ENCODE results near the gene RRAS2. TPM values are rescaled to one million over a fixed set of nuclear protein-coding genes. Genes with fewer than 3 reads are reported as not detected.

RRAS2 gene
- total and polyA plus RNA-seq, 2 donors (not counting 3 experiments of a cell fraction or from before 2014, with no cell fraction given) = 30.1 to 80.5 TPM

DNA sequence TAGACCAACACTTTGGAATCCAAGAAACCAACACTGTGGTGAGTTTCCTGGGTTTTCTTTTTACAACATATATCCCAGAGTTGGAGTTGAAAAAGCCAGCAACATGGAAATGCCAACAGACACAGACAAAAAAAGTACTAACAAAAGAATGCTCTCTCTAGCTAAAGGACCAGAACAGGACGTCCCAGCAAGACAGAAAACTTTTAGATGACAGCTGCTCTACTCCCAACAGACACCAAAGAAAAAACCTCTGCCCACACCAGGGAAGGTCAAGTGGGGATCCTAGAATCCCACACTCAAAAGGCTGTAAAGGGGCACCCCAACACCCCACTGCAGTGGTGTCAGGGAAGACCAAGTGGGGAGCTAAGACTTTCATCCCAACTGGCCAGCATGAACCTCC is 23.3 kb downstream of the RRAS2 start:
- peaks cover 96% of the 10 kb centered on the region for H3K79me2 ChIP-seq (ENCODE audit: control insufficient read depth, insufficient read depth, low read length)
- H3K27me3 ChIP-seq (ENCODE audit: control insufficient read depth in 2 of 2, insufficient read depth in 2 of 2, low read length in 2 of 2) = no peaks in the 10 kb centered on the region
- BruUV-seq (replicated peaks) = no TSS peak
- no peaks in the 10 kb centered on the region for H3K9me1 ChIP-seq (replicated peaks; ENCODE audit: control insufficient read depth, extremely low read depth, insufficient read depth, low read length)
- dilution Hi-C loops (cut with MboI; ENCODE audit: extremely low pct_ligation_motif_present, low sequenced_read_pairs) (no loop called here), intact Hi-C loops (cut with micrococcal nuclease) (no loop called here)
- H3K36me3 ChIP-seq (ENCODE audit: control insufficient read depth in 2 of 2, extremely low read depth in 1 of 2, insufficient read depth in 2 of 2, low read length in 2 of 2) = no peaks in the 10 kb centered on the region
- H3K9me3 ChIP-seq (replicated peaks; ENCODE audit: control insufficient read depth, insufficient read depth, low read length) = no peaks in the 10 kb centered on the region
- no peak overlapping the region for H2AFZ ChIP-seq (ENCODE audit: low read depth, low read length)
- DNase-seq (ENCODE audit: low read depth, low spot score) (no peak), FAIRE-seq (no peak)
- no peak overlapping the region for H3K27ac ChIP-seq (ENCODE audit: insufficient read depth, low read depth, low read length)
- ChIA-PET CTCF (interaction anchor here (1.4 to 3.0 kb wide), 6 partner anchors 10 to 119 kb away, joined by 4 to 12 read pairs (median 6); no protein-coding TSS in a partner anchor), POLR2A (no interaction called here)
- peaks cover 19% of the 10 kb centered on the region for H3K4me1 ChIP-seq (ENCODE audit: control insufficient read depth, extremely low read depth, insufficient read depth, low read length)
- no peak overlapping the region for H3K4me2 ChIP-seq (ENCODE audit: insufficient read depth, low read length)
- H4K20me1 ChIP-seq (replicated peaks; ENCODE audit: control insufficient read depth, extremely low read depth, insufficient read depth, low read length) = no peaks in the 10 kb centered on the region
- H3K4me3 ChIP-seq (replicated peaks in 1 of 3; ENCODE audit: insufficient read depth in 1 of 3, low read depth in 1 of 3, low read length in 3 of 3) = no peak overlapping the region
- H3K9ac ChIP-seq (replicated peaks; ENCODE audit: extremely low read depth, insufficient read depth, low read length) = no peak overlapping the region
- no peak for TF ChIP-seq GATA2 (IDR thresholded peaks at IDR 0.05; ENCODE audit: insufficient read depth, insufficient read length, low read depth, low read length)

DNA sequence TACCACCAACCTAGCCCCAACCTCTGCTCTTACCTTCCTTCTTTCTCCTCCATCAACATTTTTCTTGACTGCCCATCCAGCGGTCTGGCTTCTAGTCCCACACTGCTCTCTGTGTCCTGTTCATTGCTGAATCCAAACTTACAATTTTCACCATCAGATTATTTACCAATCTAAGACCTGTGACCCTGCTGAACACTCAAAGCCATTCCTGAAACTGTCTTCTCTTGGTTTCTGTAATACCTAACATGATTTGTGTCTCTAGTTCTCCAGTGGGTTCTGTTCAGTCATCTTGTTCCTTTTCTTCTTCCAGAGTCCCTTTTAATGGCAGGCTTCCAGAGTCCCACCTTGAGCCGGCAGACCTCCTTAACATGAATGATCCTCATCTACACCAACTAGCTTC is 24.1 kb downstream of the RRAS2 start:
- Histone ChIP-seq H3K27ac (ENCODE audit: insufficient read depth, low read depth, low read length) (no peak overlapping the region), H4K20me1 (replicated peaks; ENCODE audit: control insufficient read depth, extremely low read depth, insufficient read depth, low read length) (no peaks in the 10 kb centered on the region), H3K9ac (replicated peaks; ENCODE audit: extremely low read depth, insufficient read depth, low read length) (no peak overlapping the region), H3K4me3 (replicated peaks in 1 of 3; ENCODE audit: insufficient read depth in 1 of 3, low read depth in 1 of 3, low read length in 3 of 3) (no peak overlapping the region), H3K9me3 (replicated peaks; ENCODE audit: control insufficient read depth, insufficient read depth, low read length) (no peaks in the 10 kb centered on the region), H3K9me1 (replicated peaks; ENCODE audit: control insufficient read depth, extremely low read depth, insufficient read depth, low read length) (no peaks in the 10 kb centered on the region), H3K4me1 (ENCODE audit: control insufficient read depth, extremely low read depth, insufficient read depth, low read length) (peaks cover 19% of the 10 kb centered on the region), H3K79me2 (ENCODE audit: control insufficient read depth, insufficient read depth, low read length) (peaks cover 95% of the 10 kb centered on the region), H2AFZ (ENCODE audit: low read depth, low read length) (no peak overlapping the region), H3K4me2 (ENCODE audit: insufficient read depth, low read length) (no peak overlapping the region), H3K27me3 (ENCODE audit: control insufficient read depth in 2 of 2, insufficient read depth in 2 of 2, low read length in 2 of 2) (no peaks in the 10 kb centered on the region), H3K36me3 (ENCODE audit: control insufficient read depth in 2 of 2, extremely low read depth in 1 of 2, insufficient read depth in 2 of 2, low read length in 2 of 2) (no peaks in the 10 kb centered on the region)
- POLR2A ChIA-PET = no interaction called here
- DNase-seq (ENCODE audit: low read depth, low spot score) = no peak
- TF ChIP-seq POLR2AphosphoS5 (IDR thresholded peaks at IDR 0.05; ENCODE audit: insufficient read depth, low read depth, low read length) (no peak), GATA2 (IDR thresholded peaks at IDR 0.05; ENCODE audit: insufficient read depth, insufficient read length, low read depth, low read length) (no peak), MYC (IDR thresholded peaks at IDR 0.05; ENCODE audit: low read depth, low read length) (no peak), POLR2A (IDR thresholded peaks at IDR 0.05; ENCODE audit: low read depth, low read length) (no peak), FOS (IDR thresholded peaks at IDR 0.05; ENCODE audit: borderline replicate concordance, insufficient read depth, low read length) (no peak), EZH2 (IDR thresholded peaks at IDR 0.05; ENCODE audit: borderline replicate concordance, low read depth, low read length, severe bottlenecking) (no peak), JUN (IDR thresholded peaks at IDR 0.05; ENCODE audit: borderline replicate concordance, insufficient read depth, insufficient read length, low read depth) (no peak)
- TF ChIP-seq, protein P1, sequence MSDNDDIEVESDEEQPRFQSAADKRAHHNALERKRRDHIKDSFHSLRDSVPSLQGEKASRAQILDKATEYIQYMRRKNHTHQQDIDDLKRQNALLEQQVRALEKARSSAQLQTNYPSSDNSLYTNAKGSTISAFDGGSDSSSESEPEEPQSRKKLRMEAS (IDR thresholded peaks at IDR 0.05; ENCODE audit: insufficient read depth, insufficient read length) = no peak
- TF ChIP-seq, protein P2, sequence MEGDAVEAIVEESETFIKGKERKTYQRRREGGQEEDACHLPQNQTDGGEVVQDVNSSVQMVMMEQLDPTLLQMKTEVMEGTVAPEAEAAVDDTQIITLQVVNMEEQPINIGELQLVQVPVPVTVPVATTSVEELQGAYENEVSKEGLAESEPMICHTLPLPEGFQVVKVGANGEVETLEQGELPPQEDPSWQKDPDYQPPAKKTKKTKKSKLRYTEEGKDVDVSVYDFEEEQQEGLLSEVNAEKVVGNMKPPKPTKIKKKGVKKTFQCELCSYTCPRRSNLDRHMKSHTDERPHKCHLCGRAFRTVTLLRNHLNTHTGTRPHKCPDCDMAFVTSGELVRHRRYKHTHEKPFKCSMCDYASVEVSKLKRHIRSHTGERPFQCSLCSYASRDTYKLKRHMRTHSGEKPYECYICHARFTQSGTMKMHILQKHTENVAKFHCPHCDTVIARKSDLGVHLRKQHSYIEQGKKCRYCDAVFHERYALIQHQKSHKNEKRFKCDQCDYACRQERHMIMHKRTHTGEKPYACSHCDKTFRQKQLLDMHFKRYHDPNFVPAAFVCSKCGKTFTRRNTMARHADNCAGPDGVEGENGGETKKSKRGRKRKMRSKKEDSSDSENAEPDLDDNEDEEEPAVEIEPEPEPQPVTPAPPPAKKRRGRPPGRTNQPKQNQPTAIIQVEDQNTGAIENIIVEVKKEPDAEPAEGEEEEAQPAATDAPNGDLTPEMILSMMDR (IDR thresholded peaks at IDR 0.05; ENCODE audit: extremely low read depth in 1 of 2, insufficient read depth in 1 of 2, low read depth in 1 of 2, low read length in 2 of 2) = no peak
- intact Hi-C loops (cut with micrococcal nuclease) (no loop called here), dilution Hi-C loops (cut with MboI; ENCODE audit: extremely low pct_ligation_motif_present, low sequenced_read_pairs) (no loop called here)
- BruUV-seq (replicated peaks) = no TSS peak
- FAIRE-seq = no peak
- CTCF ChIA-PET = interaction anchor here (1.4 to 3.0 kb wide), 3 partner anchors 11 to 34 kb away, joined by 5 to 12 read pairs (median 7); no protein-coding TSS in a partner anchor

Data from endothelial cell of umbilical vein (primary cell).